H9 (cell line): ENCODE results near the gene TMTC3. TPM values are rescaled to one million over a fixed set of nuclear protein-coding genes. Genes with fewer than 3 reads are reported as not detected.

Source experiments
- DNase-seq: peaks from one replicate; pipeline ENCODE4 v3.0.0-alpha.2; 2017
- H2AFZ ChIP-seq: one replicate; pipeline ENCODE4 v1.6.1; 2013; ENCODE audit warnings: mild to moderate bottlenecking, low read length, control low read depth, moderate library complexity
- H2AK5ac ChIP-seq: 2 replicates; pipeline ENCODE4 v1.6.1; 2013; ENCODE audit warnings: low read length, control low read depth, mixed read lengths; ENCODE audit not compliant: insufficient read length
- H2BK120ac ChIP-seq: one replicate; pipeline ENCODE4 v1.6.1; 2013; ENCODE audit warnings: low read depth, mild to moderate bottlenecking, low read length, control low read depth, inconsistent platforms; ENCODE audit not compliant: poor library complexity, severe bottlenecking
- H2BK12ac ChIP-seq: 2 replicates; pipeline ENCODE4 v1.6.1; 2013; ENCODE audit warnings: low read length, control low read depth, mixed read lengths, low read depth; ENCODE audit not compliant: insufficient read length
- H2BK15ac ChIP-seq: 2 replicates; pipeline ENCODE4 v1.6.1; 2013; ENCODE audit warnings: low read depth, low read length, control low read depth
- H2BK20ac ChIP-seq: one replicate; pipeline ENCODE4 v1.6.1; 2013; ENCODE audit warnings: low read depth, mild to moderate bottlenecking, low read length, control low read depth, inconsistent platforms; ENCODE audit not compliant: poor library complexity, severe bottlenecking
- H2BK5ac ChIP-seq: 2 replicates; pipeline ENCODE4 v1.6.1; 2013; ENCODE audit warnings: low read length, control low read depth, mixed read lengths; ENCODE audit not compliant: insufficient read length
- H3K14ac ChIP-seq: 2 replicates; pipeline ENCODE4 v1.6.1; 2013; ENCODE audit warnings: low read length, control low read depth; ENCODE audit not compliant: insufficient read depth
- H3K18ac ChIP-seq: 2 replicates; pipeline ENCODE4 v1.6.1; 2013; ENCODE audit warnings: low read depth, mild to moderate bottlenecking, mixed read lengths, low read length, control low read depth; ENCODE audit not compliant: insufficient read length
- H3K23ac ChIP-seq: 2 replicates; pipeline ENCODE4 v1.6.1; 2013; ENCODE audit warnings: low read length, control low read depth, mixed read lengths, low read depth; ENCODE audit not compliant: insufficient read length
- H3K23me2 ChIP-seq: 2 replicates; pipeline ENCODE4 v1.6.1; 2013; ENCODE audit warnings: low read depth, mild to moderate bottlenecking, mixed read lengths, low read length, control low read depth; ENCODE audit not compliant: insufficient read length, poor library complexity, severe bottlenecking
- H3K27ac ChIP-seq: 2 replicates; pipeline ENCODE4 v1.5.1; 2013; ENCODE audit warnings: low read length, control low read depth, mixed read lengths, low read depth; ENCODE audit not compliant: insufficient read length
- H3K27me3 ChIP-seq: 2 replicates; pipeline ENCODE4 v1.6.1; 2013; ENCODE audit warnings: low read length, control low read depth, inconsistent platforms; ENCODE audit not compliant: insufficient read depth
- H3K4ac ChIP-seq: 2 replicates; pipeline ENCODE4 v1.6.1; 2013; ENCODE audit warnings: low read depth, mild to moderate bottlenecking, control low read depth, inconsistent platforms, low read length, moderate library complexity
- H3K4me1 ChIP-seq: 2 replicates; pipeline ENCODE4 v1.6.1; 2013; ENCODE audit warnings: low read length, control low read depth, inconsistent platforms; ENCODE audit not compliant: insufficient read depth
- H3K4me2 ChIP-seq: 2 replicates; pipeline ENCODE4 v1.6.1; 2013; ENCODE audit warnings: low read length, control low read depth, mixed read lengths; ENCODE audit not compliant: insufficient read length, insufficient read depth
- H3K56ac ChIP-seq: 2 replicates; pipeline ENCODE4 v1.6.1; 2013; ENCODE audit warnings: low read depth, mild to moderate bottlenecking, mixed read lengths, low read length, control low read depth; ENCODE audit not compliant: insufficient read length
- H3K79me1 ChIP-seq: 2 replicates; pipeline ENCODE4 v1.6.1; 2013; ENCODE audit warnings: low read depth, mild to moderate bottlenecking, moderate library complexity, low read length, control low read depth, inconsistent platforms; ENCODE audit not compliant: insufficient read depth, poor library complexity, severe bottlenecking
- H3K79me2 ChIP-seq: 2 replicates; pipeline ENCODE4 v1.6.1; 2013; ENCODE audit warnings: low read length, control low read depth, inconsistent platforms; ENCODE audit not compliant: insufficient read depth
- H3K9ac ChIP-seq: 2 replicates; pipeline ENCODE4 v1.6.1; 2013; ENCODE audit warnings: low read length, control low read depth, mixed read lengths; ENCODE audit not compliant: insufficient read length; ENCODE audit errors: extremely low read depth
- H3K9me3 ChIP-seq: one replicate; pipeline ENCODE4 v1.6.1; 2013; ENCODE audit warnings: low read depth, low read length, inconsistent platforms; ENCODE audit not compliant: control insufficient read depth
- H3T11ph ChIP-seq: one replicate; pipeline ENCODE4 v1.6.1; 2013; ENCODE audit warnings: mild to moderate bottlenecking, low read length, control low read depth, inconsistent platforms
- H4K20me1 ChIP-seq: one replicate; pipeline ENCODE4 v1.6.1; 2013; ENCODE audit not compliant: control insufficient read depth, insufficient read length, insufficient read depth
- H4K5ac ChIP-seq: 2 replicates; pipeline ENCODE4 v1.6.1; 2013; ENCODE audit warnings: low read depth, mild to moderate bottlenecking, mixed read lengths, low read length, control low read depth; ENCODE audit not compliant: insufficient read length
- H4K8ac ChIP-seq: replicated peaks from 2 replicates; pipeline ENCODE4 v1.6.1; 2013; ENCODE audit warnings: low read length, control low read depth, mixed read lengths, low read depth; ENCODE audit not compliant: insufficient read length
- H4K91ac ChIP-seq: 2 replicates; pipeline ENCODE4 v1.6.1; 2013; ENCODE audit warnings: low read depth, mild to moderate bottlenecking, moderate library complexity, mixed read lengths, low read length, control low read depth; ENCODE audit not compliant: insufficient read length
- H3K27ac Mint-ChIP-seq, 3 experiments: 2 replicates in 2 of 3; 3 replicates in 1 of 3; pipeline ENCODE4 v1.8.0; 2020 to 2021; ENCODE audit warnings: mixed read lengths in 3 of 3, mild to moderate bottlenecking in 1 of 3, moderate library complexity in 1 of 3
- H3K27me3 Mint-ChIP-seq: 2 replicates; pipeline ENCODE4 v1.8.0; 2021; ENCODE audit warnings: low read depth, mild to moderate bottlenecking, moderate library complexity, mixed read lengths
- H3K36me3 Mint-ChIP-seq, 3 experiments: 2 replicates in 2 of 3; 3 replicates in 1 of 3; pipeline ENCODE4 v1.8.0; 2020 to 2021; ENCODE audit warnings: low read depth in 3 of 3, mixed read lengths in 3 of 3; ENCODE audit not compliant: insufficient read depth in 1 of 3
- H3K4me1 Mint-ChIP-seq, 2 experiments: 2 replicates each; pipeline ENCODE4 v1.8.0; 2020; ENCODE audit warnings: mixed read lengths in 2 of 2
- H3K4me3 Mint-ChIP-seq, 2 experiments: 2 replicates in 1 of 2; 3 replicates in 1 of 2; pipeline ENCODE4 v1.8.0; 2020 to 2021; ENCODE audit warnings: mild to moderate bottlenecking in 2 of 2, mixed read lengths in 2 of 2, moderate library complexity in 1 of 2
- H3K9me3 Mint-ChIP-seq, 2 experiments: 2 replicates in 1 of 2; 3 replicates in 1 of 2; pipeline ENCODE4 v1.8.0; 2020; ENCODE audit warnings: mild to moderate bottlenecking in 2 of 2, mixed read lengths in 2 of 2, moderate library complexity in 1 of 2
- CTCF ChIP-seq: fragments of 200-600 bp; sonication (generic); conservative IDR thresholded peaks from 3 replicates; pipeline ENCODE4 v1.8.0; 2021; ENCODE audit warnings: antibody characterized with exemption, mild to moderate bottlenecking
- WGBS: extraction: QIAGEN DNeasy Blood & Tissue Kit; methylation state at CpG from one replicate; pipeline ENCODE4 v1.1.7; 2013; ENCODE audit warnings: missing lambda C conversion rate, low lambda C conversion rate, mixed read lengths; ENCODE audit not compliant: insufficient read length; ENCODE audit errors: extremely low coverage; 5-methylcytosine and 5-hydroxymethylcytosine counted together
- total RNA-seq: library from RNA; stranded (reverse); gene quantifications from 2 replicates; pipeline ENCODE4 v1.2.1, GENCODE V29; 2021

The TMTC3 gene
- total RNA-seq, 1 experiment from 2014 or later = 37.7 TPM

DNA sequence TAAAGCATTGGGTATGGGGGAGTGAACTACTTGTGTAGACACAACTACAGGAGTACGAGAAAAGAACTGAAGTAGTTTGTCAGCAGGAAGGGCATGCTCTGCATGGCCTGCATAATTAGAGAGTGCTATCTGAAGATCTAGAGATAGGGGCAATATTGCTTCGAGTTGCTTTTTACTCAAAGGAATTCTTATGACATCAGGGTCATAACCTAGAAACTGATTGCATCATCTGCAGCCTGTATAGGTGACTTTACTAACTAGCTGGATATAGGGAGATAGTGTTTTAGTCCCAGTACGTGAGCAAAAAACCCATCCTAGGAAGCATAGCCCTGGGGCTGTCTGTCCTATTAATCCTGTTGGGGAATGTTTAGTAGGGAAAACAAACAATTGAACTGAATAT, 39.8 kb downstream of the TMTC3 start:
- Histone ChIP-seq H4K8ac (no peak overlapping the region), H3K9me3 (no peaks in the 10 kb centered on the region), H3K23me2 (no peaks in the 10 kb centered on the region), H3K14ac (no peak overlapping the region), H2AFZ (no peak overlapping the region), H3K56ac (no peak overlapping the region), H2BK12ac (no peak overlapping the region), H3T11ph (no peak overlapping the region), H3K79me1 (no peaks in the 10 kb centered on the region), H2BK5ac (no peak overlapping the region), H3K4me1 (no peaks in the 10 kb centered on the region), H3K27me3 (no peaks in the 10 kb centered on the region), H3K27ac (no peak overlapping the region), H3K79me2 (no peaks in the 10 kb centered on the region), H3K4ac (no peak overlapping the region), H2BK120ac (no peak overlapping the region), H2BK20ac (no peak overlapping the region), H3K23ac (no peak overlapping the region), H3K18ac (no peak overlapping the region), H4K91ac (no peak overlapping the region), H3K9ac (no peak overlapping the region), H2BK15ac (no peak overlapping the region), H4K20me1 (no peaks in the 10 kb centered on the region), H3K4me2 (no peak overlapping the region), H2AK5ac (no peak overlapping the region), H4K5ac (no peak overlapping the region)
- DNase-seq = no peak
- H3K27ac Mint-ChIP-seq = no peak overlapping the region
- no CpG with 5 or more reads among the region's 3 CpGs for WGBS
- no peak for TF ChIP-seq CTCF
- H3K36me3 Mint-ChIP-seq = peaks cover 28 to 46% (median 32%) of the 10 kb centered on the region in 3 experiments
- H3K4me1 Mint-ChIP-seq = no peaks in the 10 kb centered on the region
- peaks cover 0 to 4% of the 10 kb centered on the region in 2 experiments; a peak in 1 of 5 replicates for H3K9me3 Mint-ChIP-seq
- no peak overlapping the region for H3K4me3 Mint-ChIP-seq
- H3K27me3 Mint-ChIP-seq = no peaks in the 10 kb centered on the region
